ENCODE data around the gene ODAD4.
"Not testable (repeated sequence)": the region's sequence is repeated elsewhere in the genome, so short reads cannot be mapped to it uniquely, and the experiment has no call there.

Gene ODAD4

GRCh38 chr17:41977991-41978390 is 47.6 kb downstream of the ODAD4 start:
- DNase-seq, result no peak
- in situ Hi-C loops (cut with HindIII; ENCODE audit: low pct_ligation_motif_present, low pct_unique_long_range_greater_than_20kb, low sequenced_read_pairs), result no loop called here

- DNase-seq, result no peak
- in situ Hi-C loops (cut with HindIII; ENCODE audit: low pct_ligation_motif_present, low pct_unique_long_range_greater_than_20kb, low sequenced_read_pairs), result no loop called here
Observed at GRCh38 chr17:41982026-41982760, 51.8 kb downstream of the ODAD4 start.

DNA sequence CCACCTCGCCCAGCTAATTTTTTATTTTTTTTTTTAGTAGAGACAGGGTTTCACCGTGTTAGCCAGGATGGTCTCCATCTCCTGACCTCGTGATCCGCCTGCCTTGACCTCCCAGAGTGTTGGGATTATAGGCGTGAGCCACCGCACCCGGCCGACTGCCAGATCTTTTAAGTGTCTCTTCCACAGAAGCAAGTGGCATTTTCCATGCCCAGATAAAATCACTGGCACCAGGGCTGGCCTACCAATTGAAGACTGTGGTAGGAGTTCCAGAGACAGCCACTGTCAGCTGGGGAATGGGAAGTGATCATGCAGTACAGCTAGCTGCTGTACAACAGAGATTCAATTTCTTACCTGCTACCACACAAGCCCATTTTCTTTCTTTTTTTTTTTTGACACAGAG is 54.0 kb downstream of the ODAD4 start:
- in situ Hi-C loops (cut with HindIII; ENCODE audit: low pct_ligation_motif_present, low pct_unique_long_range_greater_than_20kb, low sequenced_read_pairs), result no loop called here
- no peak for DNase-seq

DNA sequence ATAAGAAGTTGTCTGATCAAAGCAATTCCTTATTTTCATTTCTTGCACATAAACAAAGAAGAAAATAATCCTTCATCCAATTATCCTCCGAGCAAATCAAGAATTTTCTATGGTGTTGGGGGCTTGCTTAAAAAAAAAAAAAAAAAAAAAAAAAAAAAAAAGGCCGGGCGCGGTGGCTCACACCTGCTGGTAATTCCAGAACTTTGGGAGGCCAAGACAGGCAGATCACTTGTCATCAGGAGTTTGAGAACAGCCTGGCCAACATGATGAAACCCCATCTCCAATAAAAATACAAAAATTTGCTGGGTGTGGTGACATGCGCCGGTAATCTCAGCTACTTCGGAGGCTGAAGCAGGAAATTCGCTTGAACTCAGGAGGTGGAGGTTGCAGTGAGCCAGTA is 55.5 kb downstream of the ODAD4 start:
- in situ Hi-C loops (cut with HindIII; ENCODE audit: low pct_ligation_motif_present, low pct_unique_long_range_greater_than_20kb, low sequenced_read_pairs), result no loop called here
- DNase-seq, result no peak

GRCh38 chr17:41986634-41987033 is 56.2 kb downstream of the ODAD4 start:
- no peak for DNase-seq
- in situ Hi-C loops (cut with HindIII; ENCODE audit: low pct_ligation_motif_present, low pct_unique_long_range_greater_than_20kb, low sequenced_read_pairs), result no loop called here

- in situ Hi-C loops (cut with HindIII; ENCODE audit: low pct_ligation_motif_present, low pct_unique_long_range_greater_than_20kb, low sequenced_read_pairs), result no loop called here
- DNase-seq, result no peak
Observed at GRCh38 chr17:41987642-41988041, 57.2 kb downstream of the ODAD4 start.

DNA sequence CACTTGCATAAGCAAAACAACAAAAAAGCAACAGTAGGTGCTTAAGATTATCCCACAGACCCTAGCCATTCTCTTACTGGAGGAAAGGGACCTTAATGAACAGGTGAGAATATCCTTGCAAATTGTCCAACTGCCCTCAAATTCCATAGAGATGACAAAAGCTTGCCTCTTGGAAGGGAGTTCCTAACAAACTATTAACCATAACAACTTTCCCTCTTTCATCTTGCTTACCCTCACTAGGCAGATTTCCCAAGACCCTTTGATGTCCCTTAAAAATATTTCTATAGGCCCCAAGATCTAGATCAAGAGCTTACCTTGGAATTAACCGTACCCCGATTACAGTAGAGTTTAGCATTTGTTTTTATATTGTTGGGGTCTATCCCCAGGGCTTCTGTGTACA is 58.0 kb downstream of the ODAD4 start:
- no peak for DNase-seq
- in situ Hi-C loops (cut with HindIII; ENCODE audit: low pct_ligation_motif_present, low pct_unique_long_range_greater_than_20kb, low sequenced_read_pairs), result no loop called here

DNA sequence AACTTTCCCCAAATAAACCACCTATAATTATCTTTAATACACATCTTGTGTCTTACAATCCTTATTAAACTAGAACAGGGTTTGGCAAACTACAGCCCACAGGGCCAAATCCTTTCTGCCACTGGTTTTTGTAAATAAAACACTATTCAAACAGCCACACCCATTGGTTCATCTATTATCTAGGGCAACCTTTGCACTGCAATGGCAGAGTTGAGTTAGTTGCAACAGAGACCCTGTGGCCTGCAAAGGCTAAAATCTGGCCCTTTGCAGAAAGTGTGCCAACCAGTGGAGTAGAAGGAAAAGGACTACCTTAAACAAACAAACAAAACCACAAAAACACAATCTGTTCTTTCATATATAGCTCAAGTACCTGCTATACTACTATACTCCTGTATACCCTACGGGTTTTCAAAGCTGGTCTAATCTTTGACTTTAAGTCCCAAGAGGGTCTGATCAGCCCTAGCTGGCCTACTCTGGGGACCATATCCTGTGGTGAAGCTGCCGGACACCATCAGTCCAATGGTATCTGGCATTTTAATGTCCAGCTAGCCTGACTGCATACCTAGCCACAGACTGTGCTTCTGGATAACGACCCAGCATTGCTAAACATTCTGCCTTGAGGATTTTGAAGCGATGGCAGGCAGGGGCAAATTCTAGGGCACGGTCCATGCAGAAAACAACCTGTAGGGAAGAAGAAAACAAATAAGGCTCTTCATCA is 59.4 kb downstream of the ODAD4 start:
- in situ Hi-C loops (cut with HindIII; ENCODE audit: low pct_ligation_motif_present, low pct_unique_long_range_greater_than_20kb, low sequenced_read_pairs), result no loop called here
- no peak for DNase-seq

GRCh38 chr17:41992576-41992975 is 62.2 kb downstream of the ODAD4 start:
- DNase-seq, result no peak
- in situ Hi-C loops (cut with HindIII; ENCODE audit: low pct_ligation_motif_present, low pct_unique_long_range_greater_than_20kb, low sequenced_read_pairs), result no loop called here

DNA sequence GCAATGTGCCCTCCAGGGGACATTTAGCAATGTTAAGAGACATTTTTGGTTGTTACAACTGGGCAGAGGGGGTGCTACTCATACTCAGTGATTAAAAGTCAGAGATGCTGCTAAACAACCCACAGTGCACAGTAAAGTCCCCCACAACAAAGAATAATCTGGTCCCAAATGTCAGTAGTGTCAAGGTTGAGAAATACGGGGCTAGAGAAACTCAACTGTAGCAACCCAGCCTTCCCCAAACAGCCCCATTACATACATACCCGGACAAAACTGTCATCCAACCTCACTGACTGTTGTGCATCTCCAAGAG is 66.4 kb downstream of the ODAD4 start:
- in situ Hi-C loops (cut with HindIII; ENCODE audit: low pct_ligation_motif_present, low pct_unique_long_range_greater_than_20kb, low sequenced_read_pairs), result no loop called here
- DNase-seq, result no peak

DNA sequence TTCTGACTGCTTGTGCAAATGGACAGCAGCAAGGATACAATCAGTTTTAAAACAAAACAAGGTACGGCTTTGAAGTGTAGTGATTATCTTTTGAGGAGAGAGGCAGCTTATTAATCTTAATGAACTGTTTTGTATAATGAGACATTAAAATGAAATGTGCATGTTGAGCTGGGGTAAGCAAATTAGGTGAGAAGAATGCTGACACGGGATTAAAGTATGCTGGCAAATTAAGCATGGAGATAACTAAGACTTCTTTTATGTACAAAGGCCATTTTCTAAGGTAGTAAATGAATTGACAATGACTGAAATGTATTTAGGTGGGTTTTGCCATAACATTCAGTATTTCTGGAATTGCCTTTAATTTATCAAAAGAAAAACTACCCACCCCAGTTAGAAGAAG is 68.1 kb downstream of the ODAD4 start:
- no peak for DNase-seq
- in situ Hi-C loops (cut with HindIII; ENCODE audit: low pct_ligation_motif_present, low pct_unique_long_range_greater_than_20kb, low sequenced_read_pairs), result no loop called here

DNA sequence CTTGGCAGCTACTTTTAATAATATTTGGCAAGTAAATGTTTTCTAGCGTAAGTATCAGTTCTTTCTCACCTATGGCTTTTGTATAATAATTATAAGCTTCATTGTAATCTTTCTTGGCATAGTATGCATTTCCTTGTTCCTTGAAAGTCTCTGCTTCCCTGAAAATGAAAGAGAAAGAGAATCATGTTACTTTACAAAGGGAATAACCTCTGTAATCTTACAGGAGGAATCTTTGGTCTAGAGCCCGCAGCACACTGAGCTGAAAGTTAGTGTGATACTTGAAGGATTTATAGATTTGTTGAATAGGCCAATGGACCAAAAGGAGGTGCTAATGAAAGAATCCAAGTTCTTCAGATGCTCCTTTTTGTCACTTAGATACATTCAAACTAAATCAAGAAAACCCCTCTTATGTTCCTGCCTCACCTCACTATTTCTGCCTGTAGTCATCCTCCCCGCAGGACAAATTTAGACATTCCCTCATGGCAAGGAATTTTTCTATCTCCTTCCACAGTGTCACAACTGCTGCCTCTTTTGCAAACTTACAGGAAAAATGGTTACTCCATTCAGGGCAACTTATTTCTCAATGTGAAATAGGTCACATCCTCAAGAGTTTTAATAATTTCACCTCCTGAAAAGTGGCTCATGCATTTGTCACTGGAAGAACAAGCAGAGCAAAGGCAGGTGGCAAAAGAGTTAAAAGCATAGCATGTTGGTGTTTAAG is 70.2 kb downstream of the ODAD4 start:
- no peak for DNase-seq
- in situ Hi-C loops (cut with HindIII; ENCODE audit: low pct_ligation_motif_present, low pct_unique_long_range_greater_than_20kb, low sequenced_read_pairs), result no loop called here

GRCh38 chr17:42001729-42002128 is 71.3 kb downstream of the ODAD4 start:
- in situ Hi-C loops (cut with HindIII; ENCODE audit: low pct_ligation_motif_present, low pct_unique_long_range_greater_than_20kb, low sequenced_read_pairs), result no loop called here
- DNase-seq, result no peak

DNA sequence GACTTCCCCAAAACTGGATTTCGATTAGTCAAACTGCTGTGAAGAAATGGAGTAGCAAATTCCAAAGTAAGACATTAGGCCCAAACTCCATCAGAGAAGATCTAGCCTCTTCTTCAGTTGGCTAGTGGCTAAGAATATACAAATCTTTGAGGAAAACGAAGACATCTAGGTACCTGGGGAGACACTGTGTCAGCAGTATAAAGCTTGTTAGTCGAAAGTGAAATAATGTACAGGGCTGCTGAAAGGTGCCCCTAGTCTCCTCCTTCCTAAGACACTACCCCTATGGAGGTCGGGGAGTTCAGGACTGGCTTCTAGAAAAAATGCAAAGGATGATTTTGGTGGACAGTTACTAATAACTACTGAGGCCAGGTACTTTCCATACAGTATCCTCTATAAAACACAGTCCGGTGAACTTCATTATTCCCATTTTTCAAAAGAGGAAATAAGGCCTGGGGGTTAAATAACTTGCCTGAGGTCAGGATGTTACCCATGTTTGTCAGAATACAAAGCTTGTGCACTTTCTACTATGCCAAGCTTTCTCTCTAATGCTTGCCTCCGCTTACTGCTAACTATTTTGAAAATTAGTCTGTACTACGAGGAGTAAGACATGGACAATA is 71.9 kb downstream of the ODAD4 start:
- in situ Hi-C loops (cut with HindIII; ENCODE audit: low pct_ligation_motif_present, low pct_unique_long_range_greater_than_20kb, low sequenced_read_pairs), result no loop called here
- DNase-seq, result no peak

DNA sequence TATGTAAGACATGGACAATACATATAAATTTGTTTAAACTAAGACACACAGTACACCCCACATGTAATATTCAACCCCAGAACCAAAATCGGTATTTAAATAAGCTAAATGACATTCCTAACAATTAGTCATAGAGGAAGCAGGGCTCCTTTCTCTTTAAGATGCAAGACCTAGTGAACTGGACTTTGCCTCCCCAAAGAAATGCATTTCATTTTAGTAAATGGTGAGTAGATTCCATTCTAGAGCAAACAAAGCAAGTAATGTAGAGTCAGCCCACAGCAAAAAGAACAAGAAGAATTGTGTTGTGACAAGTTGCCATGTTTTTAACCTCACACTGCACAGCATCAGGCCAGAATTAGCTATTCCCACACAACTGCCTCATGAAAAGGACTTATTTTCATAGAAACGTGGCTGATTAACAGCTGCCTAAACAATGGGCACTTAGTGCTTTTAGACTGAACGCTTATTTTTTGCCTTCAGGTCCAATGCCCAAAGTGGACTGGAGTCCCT is 72.4 kb downstream of the ODAD4 start:
- in situ Hi-C loops (cut with HindIII; ENCODE audit: low pct_ligation_motif_present, low pct_unique_long_range_greater_than_20kb, low sequenced_read_pairs), result no loop called here
- DNase-seq, result no peak

GRCh38 chr17:42005166-42005565 is 74.7 kb downstream of the ODAD4 start:
- DNase-seq, result no peak
- in situ Hi-C loops (cut with HindIII; ENCODE audit: low pct_ligation_motif_present, low pct_unique_long_range_greater_than_20kb, low sequenced_read_pairs), result no loop called here

DNA sequence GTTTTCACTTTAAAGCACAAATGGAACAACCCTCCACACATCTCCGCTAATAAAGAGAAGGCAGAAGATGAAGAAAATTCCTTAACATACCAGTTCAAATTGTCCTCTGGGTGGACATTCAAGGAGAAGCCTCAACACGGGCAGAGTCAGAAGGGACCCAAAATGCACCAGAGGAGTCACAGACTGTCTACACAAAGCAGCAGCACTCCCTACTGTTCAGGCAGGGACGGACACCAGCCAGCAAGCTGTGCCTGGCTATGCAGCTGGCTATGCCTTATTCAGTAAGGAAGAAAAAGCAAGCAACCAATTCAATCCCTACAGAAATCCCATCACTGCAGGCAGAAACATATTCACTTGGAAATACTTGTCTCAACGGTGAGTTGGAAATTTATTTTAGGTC is 78.8 kb downstream of the ODAD4 start:
- DNase-seq, result no peak
- in situ Hi-C loops (cut with HindIII; ENCODE audit: low pct_ligation_motif_present, low pct_unique_long_range_greater_than_20kb, low sequenced_read_pairs), result no loop called here

- in situ Hi-C loops (cut with HindIII; ENCODE audit: low pct_ligation_motif_present, low pct_unique_long_range_greater_than_20kb, low sequenced_read_pairs), result not testable (repeated sequence)
- DNase-seq, result peak; percentile 27
Observed at GRCh38 chr17:42010266-42010680, 79.9 kb downstream of the ODAD4 start.

GRCh38 chr17:42010898-42011516 is 80.6 kb downstream of the ODAD4 start:
- DNase-seq, result peak; percentile 56
- in situ Hi-C loops (cut with HindIII; ENCODE audit: low pct_ligation_motif_present, low pct_unique_long_range_greater_than_20kb, low sequenced_read_pairs), result no loop called here
